H7 (cell line): Measurements from ENCODE around the gene ZDHHC9. TPM values are rescaled to one million over a fixed set of nuclear protein-coding genes. Genes with fewer than 3 reads are reported as not detected.
"Not testable (repeated sequence)": the region's sequence is repeated elsewhere in the genome, so short reads cannot be mapped to it uniquely, and the experiment has no call there.

ENCODE experiments used
- DNase-seq: peaks from one replicate; pipeline ENCODE4 v3.0.0; 2012
- H3K27me3 ChIP-seq: 2 replicates; pipeline ENCODE4 v1.6.0; 2011; ENCODE audit warnings: mild to moderate bottlenecking, low read length; ENCODE audit not compliant: control insufficient read depth, insufficient read depth
- H3K36me3 ChIP-seq: replicated peaks from 2 replicates; pipeline ENCODE4 v1.5.1; 2011; ENCODE audit warnings: low read length; ENCODE audit not compliant: control insufficient read depth, insufficient read depth
- H3K4me3 ChIP-seq: 2 replicates; pipeline ENCODE4 v1.5.1; 2011; ENCODE audit warnings: low read depth, mild to moderate bottlenecking, control low read depth, low read length, moderate library complexity; ENCODE audit not compliant: insufficient read depth
- total RNA-seq: library from RNA; depleted of rRNA; stranded (reverse); fragments of >200 nt; shearing (Covaris generic); gene quantifications from 2 replicates; pipeline ENCODE4 v1.2.3, GENCODE V29; 2014; rRNA removed

Gene ZDHHC9
- 44.2 and 48.7 TPM in 2 replicates for total RNA-seq

- peak; percentile 98 for DNase-seq
- Histone ChIP-seq H3K4me3 (peak within 1 kb of the TSS; percentile 78), H3K27me3 (no peaks in the 10 kb centered on the region), H3K36me3 (peaks cover 3% of the 10 kb centered on the region)
Measured at GRCh38 chrX:129843459-129844306, at the start of gene ZDHHC9. ZDHHC9 (minus strand) TSS chrX:129843886; CDS start chrX:129841945, 1,941 bp downstream.

GRCh38 chrX:129877401-129877800, 33.7 kb upstream of the ZDHHC9 start:
- H3K36me3 ChIP-seq = no peaks in the 10 kb centered on the region
- no peaks in the 10 kb centered on the region for H3K27me3 ChIP-seq
- DNase-seq = no peak
- no peak overlapping the region for H3K4me3 ChIP-seq

GRCh38 chrX:129876771-129877305, 33.2 kb upstream of the ZDHHC9 start:
- Histone ChIP-seq H3K36me3 (no peaks in the 10 kb centered on the region), H3K4me3 (no peak overlapping the region), H3K27me3 (no peaks in the 10 kb centered on the region)
- no peak for DNase-seq

GRCh38 chrX:129875669-129876068, 32.0 kb upstream of the ZDHHC9 start:
- H3K4me3 ChIP-seq = no peak overlapping the region
- DNase-seq = no peak
- no peaks in the 10 kb centered on the region for H3K36me3 ChIP-seq
- no peaks in the 10 kb centered on the region for H3K27me3 ChIP-seq

GRCh38 chrX:129872524-129872923, 28.8 kb upstream of the ZDHHC9 start:
- Histone ChIP-seq H3K4me3 (no peak overlapping the region), H3K36me3 (no peaks in the 10 kb centered on the region), H3K27me3 (no peaks in the 10 kb centered on the region)
- no peak for DNase-seq

GRCh38 chrX:129866321-129866720, 22.6 kb upstream of the ZDHHC9 start:
- H3K36me3 ChIP-seq, H3K27me3 ChIP-seq, DNase-seq, H3K4me3 ChIP-seq: not testable (repeated sequence)

- H3K4me3 ChIP-seq, H3K27me3 ChIP-seq, H3K36me3 ChIP-seq, DNase-seq: not testable (repeated sequence)
Measured at GRCh38 chrX:129859134-129859533, 15.4 kb upstream of the ZDHHC9 start.

GRCh38 chrX:129851825-129852224, 8.1 kb upstream of the ZDHHC9 start:
- not testable (repeated sequence) for H3K36me3 ChIP-seq, DNase-seq, H3K27me3 ChIP-seq, H3K4me3 ChIP-seq

GRCh38 chrX:129846716-129847115, 3.0 kb upstream of the ZDHHC9 start:
- Histone ChIP-seq H3K4me3 (no peak overlapping the region), H3K27me3 (no peaks in the 10 kb centered on the region), H3K36me3 (no peaks in the 10 kb centered on the region)
- DNase-seq = no peak

- H3K27me3 ChIP-seq = no peaks in the 10 kb centered on the region
- no peak for DNase-seq
- peaks cover 3% of the 10 kb centered on the region for H3K36me3 ChIP-seq
- no peak overlapping the region for H3K4me3 ChIP-seq
Measured at GRCh38 chrX:129845616-129846190, 2.0 kb upstream of the ZDHHC9 start.

- peak; percentile 77 for DNase-seq
- no peaks in the 10 kb centered on the region for H3K27me3 ChIP-seq
Measured at GRCh38 chrX:129843209-129843458, 552 bp downstream of the ZDHHC9 start.

GRCh38 chrX:129842510-129843208, 1.0 kb downstream of the ZDHHC9 start:
- Histone ChIP-seq H3K27me3 (no peaks in the 10 kb centered on the region), H3K4me3 (peak overlapping the region; percentile 78), H3K36me3 (peaks cover 3% of the 10 kb centered on the region)
- DNase-seq = no peak

More at GRCh38 chrX:129843209-129843458, 552 bp downstream of the ZDHHC9 start:
- Histone ChIP-seq H3K36me3 (peaks cover 3% of the 10 kb centered on the region), H3K4me3 (peak overlapping the region; percentile 78)

GRCh38 chrX:129840344-129840743, 3.3 kb downstream of the ZDHHC9 start:
- H3K27me3 ChIP-seq = no peaks in the 10 kb centered on the region
- H3K4me3 ChIP-seq = no peak overlapping the region
- no peak for DNase-seq
- peaks cover 3% of the 10 kb centered on the region for H3K36me3 ChIP-seq

GRCh38 chrX:129836827-129837226, 6.9 kb downstream of the ZDHHC9 start:
- H3K27me3 ChIP-seq = no peaks in the 10 kb centered on the region
- no peak overlapping the region for H3K4me3 ChIP-seq
- H3K36me3 ChIP-seq = peaks cover 3% of the 10 kb centered on the region
- no peak for DNase-seq
